Mesenchymal stem cell (in vitro differentiated cells and primary cell): ENCODE data around the gene AGAP5.
A peak's percentile ranks its signal among the peaks of the same experiment; 100 is the strongest.

Experiments used
- DNase-seq: peaks from one replicate; pipeline ENCODE4 v3.0.0-alpha.2; 2013
- H2AFZ ChIP-seq: one replicate; pipeline ENCODE4 v1.6.1; 2013; ENCODE audit warnings: low read depth, mild to moderate bottlenecking, control low read depth, inconsistent platforms, low read length, moderate library complexity
- H2AK5ac ChIP-seq: 2 replicates; pipeline ENCODE4 v1.6.1; 2013; ENCODE audit warnings: low read length, moderate library complexity, mild to moderate bottlenecking, inconsistent platforms; ENCODE audit not compliant: severe bottlenecking
- H2BK120ac ChIP-seq: one replicate; pipeline ENCODE4 v1.6.1; 2013; ENCODE audit warnings: low read depth, mild to moderate bottlenecking, inconsistent platforms, low read length, moderate library complexity
- H2BK12ac ChIP-seq, 2 experiments: one replicate each; pipeline ENCODE4 v1.6.1; 2013; ENCODE audit warnings: inconsistent platforms in 2 of 2, low read length in 2 of 2, mild to moderate bottlenecking in 2 of 2, moderate library complexity in 2 of 2, control low read depth in 1 of 2
- H2BK15ac ChIP-seq: one replicate; pipeline ENCODE4 v1.6.1; 2013; ENCODE audit warnings: mild to moderate bottlenecking, low read depth, inconsistent platforms; ENCODE audit not compliant: poor library complexity, severe bottlenecking
- H2BK5ac ChIP-seq: 2 replicates; pipeline ENCODE4 v1.6.1; 2013; ENCODE audit warnings: low read depth, mild to moderate bottlenecking, low read length, control low read depth, inconsistent platforms; ENCODE audit not compliant: poor library complexity, severe bottlenecking
- H3K14ac ChIP-seq, 2 experiments: one replicate each; pipeline ENCODE4 v1.6.1; 2013; ENCODE audit warnings: inconsistent platforms in 2 of 2, low read length in 2 of 2, control low read depth in 1 of 2, mild to moderate bottlenecking in 1 of 2, moderate library complexity in 1 of 2
- H3K18ac ChIP-seq, 2 experiments: one replicate each; pipeline ENCODE4 v1.6.1; 2013; ENCODE audit warnings: inconsistent platforms in 2 of 2, low read length in 2 of 2, control low read depth in 1 of 2, low read depth in 1 of 2, mild to moderate bottlenecking in 1 of 2
- H3K23ac ChIP-seq, 2 experiments: one replicate each; pipeline ENCODE4 v1.6.1; 2013; ENCODE audit warnings: inconsistent platforms in 2 of 2, low read length in 2 of 2, mild to moderate bottlenecking in 2 of 2, moderate library complexity in 2 of 2, control low read depth in 1 of 2
- H3K27ac ChIP-seq: 2 replicates; pipeline ENCODE4 v1.5.1; 2013; ENCODE audit warnings: mild to moderate bottlenecking, moderate library complexity, low read length, control low read depth, inconsistent platforms; ENCODE audit not compliant: poor library complexity, severe bottlenecking
- H3K27me3 ChIP-seq, 2 experiments: 2 replicates each; pipeline versions ENCODE4 v1.6.1 to v1.7.0; 2013; ENCODE audit warnings: low read length in 2 of 2, mild to moderate bottlenecking in 2 of 2, moderate library complexity in 2 of 2, control low read depth in 1 of 2, inconsistent platforms in 1 of 2; ENCODE audit not compliant: control insufficient read depth in 1 of 2, insufficient read depth in 1 of 2
- H3K36me3 ChIP-seq, 2 experiments: 2 replicates each; pipeline versions ENCODE4 v1.6.1 to v1.7.0; 2013; ENCODE audit warnings: low read length in 2 of 2, control low read depth in 1 of 2, inconsistent platforms in 1 of 2, low read depth in 1 of 2, mild to moderate bottlenecking in 1 of 2; ENCODE audit not compliant: insufficient read depth in 2 of 2, control insufficient read depth in 1 of 2
- H3K4ac ChIP-seq, 2 experiments: one replicate each; pipeline ENCODE4 v1.6.1; 2013; ENCODE audit warnings: inconsistent platforms in 2 of 2, low read length in 2 of 2, mild to moderate bottlenecking in 2 of 2, moderate library complexity in 2 of 2, control low read depth in 1 of 2, low read depth in 1 of 2
- H3K4me1 ChIP-seq: 2 replicates; pipeline ENCODE4 v1.6.1; 2013; ENCODE audit warnings: low read depth, low read length, control low read depth; ENCODE audit not compliant: control insufficient read depth, insufficient read depth
- H3K4me2 ChIP-seq: 2 replicates; pipeline ENCODE4 v1.6.1; 2013; ENCODE audit warnings: low read length, mild to moderate bottlenecking, inconsistent platforms; ENCODE audit not compliant: poor library complexity, severe bottlenecking
- H3K4me3 ChIP-seq, 2 experiments: 2 replicates each; pipeline versions ENCODE4 v1.5.1 to v1.7.0; 2013; ENCODE audit warnings: low read length in 2 of 2, mild to moderate bottlenecking in 2 of 2, control low read depth in 1 of 2, low read depth in 1 of 2; ENCODE audit not compliant: insufficient read depth in 1 of 2
- H3K79me1 ChIP-seq: replicated peaks from 2 replicates; pipeline ENCODE4 v1.6.1; 2013; ENCODE audit warnings: mild to moderate bottlenecking, control low read depth, low read length, inconsistent platforms; ENCODE audit not compliant: poor library complexity, severe bottlenecking
- H3K9ac ChIP-seq: 2 replicates; pipeline ENCODE4 v1.7.0; 2013; ENCODE audit warnings: mild to moderate bottlenecking, low read length, moderate library complexity
- H3K9me3 ChIP-seq: 2 replicates; pipeline ENCODE4 v1.7.0; 2013; ENCODE audit warnings: mild to moderate bottlenecking, low read length; ENCODE audit not compliant: control insufficient read depth
- H4K8ac ChIP-seq: one replicate; pipeline ENCODE4 v1.6.1; 2013; ENCODE audit warnings: inconsistent platforms, mild to moderate bottlenecking, low read length, moderate library complexity
- H4K91ac ChIP-seq: one replicate; pipeline ENCODE4 v1.6.1; 2013; ENCODE audit warnings: mild to moderate bottlenecking, low read length, inconsistent platforms
- WGBS: methylation state at CpG from one replicate; pipeline ENCODE4 v1.1.7; 2013; ENCODE audit warnings: mixed read lengths; 5-methylcytosine and 5-hydroxymethylcytosine counted together

AGAP5 gene

GRCh38 chr10:73627300-73627699 is 70.6 kb downstream of the AGAP5 start:
- H3K4me1 ChIP-seq: peaks cover 12% of the 10 kb centered on the region
- H2BK15ac ChIP-seq: no peak overlapping the region
- no peak overlapping the region for H3K4me3 ChIP-seq
- no peak overlapping the region for H3K9ac ChIP-seq
- H2BK120ac ChIP-seq: no peak overlapping the region
- no peak overlapping the region for H2AFZ ChIP-seq
- no peaks in the 10 kb centered on the region for H3K27me3 ChIP-seq
- no peak for DNase-seq
- no peak overlapping the region for H2AK5ac ChIP-seq
- H2BK5ac ChIP-seq: no peak overlapping the region
- H3K9me3 ChIP-seq: no peaks in the 10 kb centered on the region
- no peak overlapping the region for H3K18ac ChIP-seq
- no peak overlapping the region for H3K4ac ChIP-seq
- H3K4me2 ChIP-seq: no peak overlapping the region
- no peak overlapping the region for H3K14ac ChIP-seq
- H2BK12ac ChIP-seq: no peak overlapping the region
- 100% methylated on average over 5 of the region's 6 CpGs for WGBS
- no peak overlapping the region for H3K23ac ChIP-seq
- H3K79me1 ChIP-seq: peaks cover 21% of the 10 kb centered on the region
- no peak overlapping the region for H3K27ac ChIP-seq
- H4K91ac ChIP-seq: no peak overlapping the region
- H3K36me3 ChIP-seq: no peaks in the 10 kb centered on the region
- H4K8ac ChIP-seq: peak overlapping the region; percentile 19

- Histone ChIP-seq H3K4me2 (peak overlapping the region; percentile 69), H3K14ac (peak overlapping the region in 1 of 2 experiments; percentile 61), H3K9ac (peak overlapping the region; percentile 98), H2BK15ac (no peak overlapping the region), H3K27me3 (no peaks in the 10 kb centered on the region), H3K9me3 (no peaks in the 10 kb centered on the region), H2BK12ac (no peak overlapping the region), H3K23ac (no peak overlapping the region), H3K4me1 (peaks cover 12% of the 10 kb centered on the region), H2AFZ (peak overlapping the region; percentile 83), H3K27ac (peak overlapping the region; percentile 86), H3K4me3 (peak overlapping the region; percentile 81 to 92), H3K4ac (peak overlapping the region; percentile 96), H3K79me1 (peaks cover 21% of the 10 kb centered on the region), H2BK120ac (peak overlapping the region; percentile 39), H3K36me3 (no peaks in the 10 kb centered on the region), H2AK5ac (peak overlapping the region; percentile 77), H4K91ac (peak overlapping the region; percentile 75), H3K18ac (peak overlapping the region; percentile 87 to 97), H2BK5ac (peak overlapping the region; percentile 26), H4K8ac (peak overlapping the region; percentile 98)
- peak; percentile 98 for DNase-seq
- 6% methylated on average over 34 of the region's 42 CpGs for WGBS
Measured at GRCh38 chr10:73625884-73626752, 71.8 kb downstream of the AGAP5 start.

DNA sequence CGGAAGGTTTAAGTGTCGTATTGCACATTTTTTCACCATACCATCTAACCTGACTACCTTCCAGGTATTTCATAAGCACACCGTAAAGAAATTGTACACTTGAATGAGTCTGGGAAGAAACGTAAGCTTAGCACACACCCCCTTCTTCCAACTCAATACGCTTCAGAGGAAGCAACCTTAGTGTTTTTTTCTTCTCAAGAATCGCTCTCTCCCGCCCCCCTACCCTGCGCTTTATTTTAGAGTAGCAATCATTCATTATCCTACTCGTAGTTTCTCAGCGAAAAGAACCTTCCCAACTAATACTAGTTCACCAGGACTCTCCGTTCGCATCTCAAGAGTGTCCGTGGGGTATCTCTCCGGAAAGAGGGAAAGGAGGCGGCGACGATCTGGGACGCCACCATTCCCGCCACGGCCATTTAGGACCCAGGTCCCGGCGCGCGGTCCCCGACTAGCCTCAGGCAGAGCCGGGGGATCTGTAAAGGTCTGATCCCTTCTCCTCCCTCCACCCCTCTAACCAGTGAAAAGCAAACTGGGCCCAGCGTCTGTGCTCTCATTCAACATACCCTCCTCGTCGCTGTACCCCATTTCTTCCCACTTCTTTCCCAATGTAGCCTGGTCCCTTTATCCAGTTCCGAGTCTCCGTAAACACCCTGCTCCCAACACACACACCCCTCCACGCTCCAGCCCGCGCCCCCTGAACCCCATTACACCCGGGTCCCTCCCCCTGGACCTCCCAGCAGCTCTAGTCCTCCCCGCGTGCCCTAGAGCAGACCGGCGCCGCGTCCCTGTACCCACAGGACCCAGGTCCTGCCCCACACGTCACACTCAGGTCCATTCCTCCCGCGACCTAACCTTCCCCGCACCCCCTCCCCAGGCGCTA is 72.7 kb downstream of the AGAP5 start:
- Histone ChIP-seq H2BK120ac (no peak overlapping the region), H3K9me3 (no peaks in the 10 kb centered on the region), H3K23ac (no peak overlapping the region), H2BK15ac (peak overlapping the region; percentile 31), H3K79me1 (peaks cover 21% of the 10 kb centered on the region), H3K4me1 (peaks cover 12% of the 10 kb centered on the region), H3K14ac (no peak overlapping the region), H3K27me3 (no peaks in the 10 kb centered on the region), H4K91ac (no peak overlapping the region), H3K18ac (peak overlapping the region; percentile 5 to 9), H2BK5ac (no peak overlapping the region), H2AFZ (peak overlapping the region; percentile 39), H4K8ac (no peak overlapping the region), H3K36me3 (no peaks in the 10 kb centered on the region), H2BK12ac (no peak overlapping the region), H3K4ac (no peak overlapping the region), H3K4me2 (peak overlapping the region; percentile 76), H3K4me3 (peak overlapping the region; percentile 78 to 92), H2AK5ac (no peak overlapping the region), H3K9ac (peak overlapping the region; percentile 98), H3K27ac (peak overlapping the region; percentile 69)
- DNase-seq: peak; percentile 60
- under 1% methylated on average over 45 of the region's 46 CpGs for WGBS
